Right hindlimb (tissue), 1 donor: Measurements from ENCODE around the gene DCDC2.
"Not testable (repeated sequence)": the region's sequence is repeated elsewhere in the genome, so short reads cannot be mapped to it uniquely, and the experiment has no call there.

Experiments
- DNase-seq: peaks from one replicate; pipeline ENCODE4 v3.0.0-alpha.2; 2018

DCDC2 gene

GRCh38 chr6:24323632-24324337 is 34.1 kb downstream of the DCDC2 start:
- DNase-seq = no peak

GRCh38 chr6:24322924-24323323 is 34.9 kb downstream of the DCDC2 start:
- no peak for DNase-seq

DNA sequence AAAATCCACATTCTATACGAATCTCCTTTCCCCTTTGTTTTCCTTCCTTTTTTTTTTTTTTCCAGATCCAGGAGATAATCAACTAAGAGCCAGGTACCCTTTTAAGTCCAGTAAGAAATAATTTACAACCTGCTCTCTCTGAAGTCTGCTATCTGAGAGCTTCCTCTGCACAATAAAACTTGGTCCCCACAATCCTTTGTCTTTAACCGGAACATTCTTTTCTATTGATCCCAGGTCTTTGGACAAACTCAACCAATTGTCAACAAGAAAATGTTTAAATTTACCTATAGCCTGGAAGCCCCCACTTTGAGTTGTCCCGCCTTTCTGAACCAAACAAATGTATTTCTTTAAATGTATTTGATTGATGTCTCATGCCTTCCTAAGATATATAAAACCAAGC is 35.4 kb downstream of the DCDC2 start:
- not testable (repeated sequence) for DNase-seq

DNA sequence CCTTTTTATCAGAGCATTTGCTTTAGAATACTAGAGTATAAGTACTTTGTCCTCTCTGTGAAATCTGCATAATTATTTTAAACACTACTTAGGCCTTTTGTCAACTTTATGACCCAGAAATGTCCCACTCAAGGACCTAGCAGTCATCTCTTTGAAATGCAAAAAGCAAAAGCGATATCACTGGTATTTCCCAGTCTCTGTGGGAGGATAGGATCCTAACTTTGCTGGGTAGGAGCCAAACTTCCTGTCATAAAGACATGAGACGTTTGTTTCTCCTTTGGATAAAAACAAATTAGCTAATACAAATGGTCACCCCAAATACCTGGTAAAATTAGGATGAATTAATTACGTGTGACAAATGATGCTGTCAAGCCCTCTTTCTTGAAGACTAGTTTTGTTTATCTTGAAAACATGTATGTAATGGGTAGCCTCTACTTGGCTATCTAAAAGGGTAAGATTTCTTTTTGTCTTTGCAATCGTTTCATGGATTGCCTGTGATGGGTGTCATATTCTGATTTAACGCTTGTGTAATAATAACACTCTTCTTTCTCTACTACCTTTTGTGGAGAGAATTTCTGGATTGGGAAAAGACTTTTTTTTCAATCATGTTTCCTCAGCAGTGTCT is 36.2 kb downstream of the DCDC2 start:
- no peak for DNase-seq

DNA sequence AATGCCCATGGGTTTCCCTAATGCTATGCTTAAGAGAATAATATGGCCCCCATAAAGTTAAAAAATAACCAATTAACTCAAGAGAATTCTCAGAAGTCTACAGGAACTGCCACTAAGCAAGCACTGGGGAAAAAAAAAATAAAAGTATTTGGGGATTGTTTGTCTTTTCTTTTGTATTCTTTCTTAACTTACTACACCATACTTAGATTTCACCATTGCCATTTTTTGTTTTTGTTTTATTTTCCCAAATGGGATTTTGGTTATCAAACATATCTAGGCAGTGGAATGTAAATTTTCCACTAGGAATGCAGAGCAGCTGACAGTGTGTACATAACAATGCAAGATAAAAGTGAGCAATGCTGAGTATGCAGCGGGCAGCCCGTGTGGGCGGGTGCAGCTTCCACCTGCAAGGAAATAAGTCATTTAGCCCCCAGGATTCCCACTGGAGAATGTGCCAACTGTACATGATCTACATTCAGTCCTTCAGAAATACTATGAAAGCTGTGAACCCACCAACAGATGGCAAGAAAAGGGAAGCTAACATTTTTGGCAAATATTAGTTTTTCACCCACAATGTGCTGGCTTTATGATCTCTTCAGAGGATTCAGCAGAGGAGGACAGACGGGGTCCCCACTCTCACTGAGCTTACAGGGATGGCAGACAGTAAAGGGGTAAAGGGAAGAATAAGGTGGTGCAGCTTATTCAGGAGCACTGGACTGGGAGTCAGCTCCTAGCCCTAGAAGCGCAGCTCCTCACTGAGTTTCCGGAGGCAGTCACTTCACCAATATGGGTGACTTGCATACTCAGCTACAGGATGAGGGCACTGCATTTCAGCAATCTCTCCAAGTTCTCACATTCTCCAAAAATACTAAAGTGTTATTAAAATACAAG is 44.4 kb downstream of the DCDC2 start:
- DNase-seq = no peak

- not testable (repeated sequence) for DNase-seq
Measured at GRCh38 chr6:24311775-24312174, 46.1 kb downstream of the DCDC2 start.

DNA sequence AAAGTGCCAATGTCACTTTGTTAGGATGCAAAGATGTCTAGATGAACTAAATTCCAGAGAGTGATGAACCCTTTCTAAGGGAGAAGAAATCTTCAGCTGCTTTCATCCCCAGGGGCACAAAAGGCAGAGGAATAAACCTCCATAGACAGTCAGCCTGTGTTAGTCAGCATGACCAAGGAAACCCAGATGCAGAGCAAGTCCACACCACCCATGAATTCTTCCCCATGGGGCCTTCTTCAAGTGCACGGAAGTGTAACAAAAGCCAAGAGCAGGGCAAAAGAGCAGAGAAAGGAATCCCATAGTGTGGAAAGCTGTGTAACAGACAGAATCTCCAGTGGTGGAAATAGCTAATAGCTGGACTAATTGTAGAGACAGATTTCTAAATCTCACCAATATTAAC is 50.0 kb downstream of the DCDC2 start:
- DNase-seq = no peak

DNA sequence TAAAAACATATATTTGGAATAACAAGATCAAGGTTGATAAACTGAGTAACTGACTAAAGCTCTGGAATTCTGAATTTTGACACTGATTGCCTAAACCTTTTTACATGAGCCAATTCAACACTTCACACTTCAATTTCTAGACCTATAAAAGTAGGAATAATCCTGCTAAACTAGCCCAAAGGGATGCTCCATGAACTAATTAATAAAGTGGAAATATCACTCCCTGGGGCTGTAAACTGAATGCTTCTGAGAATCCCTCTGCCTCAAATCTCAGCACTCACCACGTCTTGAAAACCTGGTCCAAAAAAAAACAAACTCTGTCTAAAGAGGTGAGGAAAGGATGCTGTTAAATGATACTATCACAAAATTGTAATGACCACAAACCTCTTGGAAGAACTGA is 50.9 kb downstream of the DCDC2 start:
- DNase-seq = no peak

GRCh38 chr6:24306038-24306437 is 51.8 kb downstream of the DCDC2 start:
- no peak for DNase-seq

DNA sequence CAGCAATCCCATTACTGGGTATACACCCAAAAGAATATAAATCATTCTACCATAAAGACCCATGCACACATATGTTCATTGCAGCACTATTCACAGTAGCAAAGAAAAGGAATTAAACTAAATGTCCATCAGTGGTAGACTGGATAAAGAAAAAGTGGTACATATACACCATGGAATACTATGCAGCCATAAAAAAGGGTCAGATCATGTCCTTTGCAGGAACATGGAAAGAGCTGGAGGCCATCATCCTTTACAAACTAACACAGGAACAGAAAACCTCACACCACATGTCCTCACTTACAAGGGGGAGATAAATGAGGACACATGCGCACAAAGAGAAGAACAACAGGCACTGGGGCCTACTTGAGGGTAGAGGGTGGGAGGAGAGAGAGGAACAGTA is 60.9 kb downstream of the DCDC2 start:
- no peak for DNase-seq

GRCh38 chr6:24293852-24294251 is 64.0 kb downstream of the DCDC2 start:
- DNase-seq = not testable (repeated sequence)

DNA sequence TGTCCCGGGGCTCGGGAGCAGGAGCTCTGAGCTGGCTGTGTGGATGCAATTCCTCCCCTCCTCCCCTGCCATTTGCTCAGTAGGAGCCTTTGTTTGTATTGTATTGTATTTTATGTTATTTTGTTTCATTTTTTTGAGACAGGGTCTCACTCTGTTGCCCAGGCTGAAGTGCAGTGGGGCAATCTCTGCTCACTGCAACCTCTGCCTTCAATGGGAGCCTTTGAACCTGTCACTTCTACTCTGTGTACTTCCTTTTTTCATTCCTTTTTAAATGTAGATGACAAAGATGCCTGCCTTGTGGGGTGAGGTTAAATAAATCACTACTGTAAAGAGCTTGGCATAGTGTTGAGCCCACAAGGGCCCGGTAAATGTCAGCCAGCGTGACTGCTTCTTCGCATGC is 70.6 kb downstream of the DCDC2 start:
- DNase-seq = no peak

GRCh38 chr6:24284006-24284405 is 73.9 kb downstream of the DCDC2 start:
- no peak for DNase-seq

DNA sequence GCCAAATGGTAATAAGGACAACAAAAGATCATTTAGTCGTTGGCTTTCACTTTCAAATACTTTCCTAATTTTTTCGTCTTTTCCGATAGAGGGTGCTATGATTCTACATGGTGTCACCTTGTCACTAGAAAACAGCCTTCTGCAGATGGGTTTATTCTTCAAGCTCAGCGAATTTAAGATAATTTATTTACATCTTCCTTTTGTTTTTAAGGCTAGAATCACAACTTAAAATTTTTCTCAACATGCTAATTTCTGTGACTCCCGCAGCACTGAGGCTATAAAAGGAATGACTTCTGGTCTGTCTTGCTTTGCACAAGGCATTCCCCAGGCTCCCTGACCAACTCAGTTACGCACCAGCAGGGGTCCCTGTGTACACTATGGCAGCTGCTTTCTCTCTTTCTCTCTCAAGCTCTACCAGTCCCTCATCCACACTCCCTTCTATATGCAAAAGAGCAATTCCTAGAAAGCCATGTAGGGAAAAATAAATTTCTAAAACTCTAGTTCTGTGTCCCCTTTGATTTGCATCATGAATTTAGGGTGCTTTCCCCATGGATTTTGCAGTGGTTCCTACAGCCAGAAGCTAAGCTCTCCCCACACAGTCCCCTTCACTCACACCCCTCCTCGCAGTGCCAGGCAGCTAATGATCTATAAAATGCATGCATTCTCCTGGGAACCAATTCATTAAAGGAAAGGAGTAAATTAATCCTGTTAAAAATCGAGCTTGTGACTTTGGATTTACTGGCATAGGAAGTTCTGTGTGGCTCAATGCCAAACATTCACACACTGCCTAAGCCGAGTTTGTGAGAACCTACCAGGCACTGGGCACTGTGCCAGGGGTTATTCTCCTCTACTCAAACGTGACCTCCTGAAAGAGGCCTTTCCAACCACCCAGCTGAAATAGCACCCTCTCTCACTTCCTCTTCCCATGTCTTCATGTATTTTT is 74.5 kb downstream of the DCDC2 start:
- peak; percentile 80 for DNase-seq

DNA sequence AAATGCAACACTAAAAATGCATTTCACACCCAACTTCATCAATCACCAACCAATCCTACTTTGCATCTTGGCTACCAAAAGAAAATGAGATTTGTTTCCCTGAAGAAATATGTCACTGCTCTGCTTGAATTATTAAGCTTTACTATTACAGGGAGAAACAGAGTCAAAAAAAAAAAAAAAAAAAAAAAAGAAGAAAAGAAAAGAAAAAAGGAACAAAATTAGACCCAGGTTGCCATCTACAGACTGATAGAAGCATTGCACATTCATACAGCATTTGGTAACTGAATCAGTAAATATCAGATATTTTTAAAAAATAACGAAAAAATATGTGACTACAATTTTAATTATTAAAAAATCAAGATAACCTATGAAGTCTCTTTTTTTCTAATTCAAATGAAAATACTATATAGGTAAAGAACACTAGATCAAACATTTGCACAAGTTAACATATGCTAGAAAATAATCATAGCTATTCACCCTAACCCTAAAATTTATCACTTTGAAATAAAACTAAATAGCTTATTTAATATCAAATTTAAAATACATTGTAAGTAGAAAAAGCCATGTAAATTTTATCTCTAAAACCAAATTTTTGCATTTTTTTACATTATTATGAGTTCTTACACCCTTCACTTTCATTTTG is 83.3 kb downstream of the DCDC2 start:
- no peak for DNase-seq

- no peak for DNase-seq
Measured at GRCh38 chr6:24273096-24273870, 84.6 kb downstream of the DCDC2 start.

DNA sequence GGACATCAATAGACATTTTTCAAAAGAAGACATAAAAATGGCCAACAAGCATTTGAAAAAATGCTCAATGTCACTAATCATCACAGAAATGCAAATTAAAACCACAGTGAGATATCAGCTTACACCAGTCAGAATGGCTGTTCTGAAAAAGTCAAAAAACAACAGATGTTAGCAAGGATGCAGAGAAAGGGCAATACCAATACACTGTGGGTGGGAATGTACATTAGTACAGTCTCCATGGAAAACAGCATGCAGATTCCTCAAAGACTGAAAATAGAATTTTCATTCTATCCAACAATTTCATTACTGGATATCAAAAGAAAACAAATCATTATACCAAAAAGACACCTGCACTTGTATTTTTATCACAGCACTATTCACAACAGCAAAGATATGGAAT is 85.3 kb downstream of the DCDC2 start:
- no peak for DNase-seq

GRCh38 chr6:24272148-24272547 is 85.7 kb downstream of the DCDC2 start:
- DNase-seq = no peak

DNA sequence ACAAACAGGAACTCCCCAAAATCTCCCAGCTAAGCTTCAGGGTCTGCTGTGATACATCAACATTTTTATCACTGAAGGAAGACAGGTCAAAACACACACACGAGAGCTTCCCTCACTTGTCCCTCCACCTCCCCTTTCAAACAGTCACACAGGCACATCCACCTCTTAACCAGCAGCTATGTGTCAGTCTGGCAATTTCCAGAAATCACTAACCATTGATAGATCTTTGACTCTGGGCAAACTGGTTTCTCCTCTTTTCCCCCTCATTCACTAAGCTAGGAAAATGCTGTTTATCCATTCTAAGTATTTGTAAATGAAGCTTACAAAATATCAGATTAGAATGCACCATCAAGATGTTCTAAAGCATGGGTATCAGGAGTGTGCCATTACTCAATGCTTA is 87.8 kb downstream of the DCDC2 start:
- DNase-seq = no peak

GRCh38 chr6:24258214-24258613 is 99.6 kb downstream of the DCDC2 start:
- DNase-seq = not testable (repeated sequence)

DNA sequence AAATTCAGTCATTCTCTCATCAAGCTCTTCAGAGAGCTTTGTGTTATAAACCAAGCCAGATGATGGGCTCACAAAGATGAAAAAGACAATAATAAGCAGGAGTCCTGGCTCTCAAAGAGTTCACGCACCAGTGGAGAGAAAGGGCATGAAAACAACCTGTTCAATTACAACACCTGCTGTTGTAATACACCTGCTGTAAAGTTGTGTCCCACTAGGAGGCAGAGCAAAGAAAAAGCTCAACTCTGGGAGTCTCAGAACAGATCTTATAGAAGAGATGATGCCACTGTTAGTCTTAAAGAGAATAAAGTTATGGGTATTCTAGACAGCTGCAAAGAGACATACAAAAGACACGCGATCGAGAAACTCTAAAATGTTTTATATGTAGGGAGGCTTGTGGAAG is 100.6 kb downstream of the DCDC2 start:
- no peak for DNase-seq
